HUES6 (cell line): ENCODE measurements around the gene SLC7A6.

ENCODE experiments used
- H3K27ac ChIP-seq: 2 replicates; pipeline ENCODE4 v1.7.0; 2013; ENCODE audit warnings: low read depth, mild to moderate bottlenecking, low read length, inconsistent platforms
- H3K27me3 ChIP-seq: 2 replicates; pipeline ENCODE4 v1.6.1; 2013; ENCODE audit warnings: low read length; ENCODE audit not compliant: control insufficient read depth, insufficient read depth
- H3K36me3 ChIP-seq: 2 replicates; pipeline ENCODE4 v1.6.1; 2013; ENCODE audit warnings: low read length; ENCODE audit not compliant: control insufficient read depth, insufficient read depth
- H3K4me1 ChIP-seq: 2 replicates; pipeline ENCODE4 v1.6.1; 2013; ENCODE audit warnings: low read length; ENCODE audit not compliant: control insufficient read depth, insufficient read depth
- H3K4me3 ChIP-seq: 2 replicates; pipeline ENCODE4 v1.5.1; 2013; ENCODE audit warnings: low read depth, low read length
- H3K9ac ChIP-seq: one replicate; pipeline ENCODE4 v1.6.1; 2013; ENCODE audit warnings: mild to moderate bottlenecking, low read length
- H3K9me3 ChIP-seq: 2 replicates; pipeline ENCODE4 v1.6.1; 2013; ENCODE audit warnings: low read depth, low read length; ENCODE audit not compliant: control insufficient read depth, insufficient read depth

SLC7A6 gene

DNA sequence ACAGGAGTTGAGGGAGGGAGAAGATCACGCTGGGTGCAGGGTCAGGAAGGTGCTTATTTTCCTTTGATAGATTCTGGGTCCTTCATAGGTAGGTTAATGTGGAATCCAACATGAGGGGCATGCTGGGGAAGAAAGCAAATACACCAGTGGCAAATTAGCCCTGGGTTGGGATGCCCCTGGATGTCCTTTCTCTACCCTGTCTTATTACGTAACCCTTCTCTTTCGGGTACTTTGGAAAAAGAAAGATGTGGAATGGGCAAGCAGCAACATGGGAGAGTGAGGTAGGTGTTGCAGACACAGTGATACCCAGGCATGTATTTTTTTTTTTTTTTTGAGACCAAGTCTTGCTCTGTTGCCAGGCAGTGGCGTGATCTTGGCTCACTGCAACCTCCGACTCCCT lies 9.1 kb downstream of the SLC7A6 start:
- H3K9me3 ChIP-seq, result no peaks in the 10 kb centered on the region
- no peak overlapping the region for H3K9ac ChIP-seq
- no peaks in the 10 kb centered on the region for H3K27me3 ChIP-seq
- peaks cover under 1% of the 10 kb centered on the region; the same call in 1 of the 2 replicates for H3K4me1 ChIP-seq
- H3K4me3 ChIP-seq, result no peak overlapping the region
- H3K36me3 ChIP-seq, result peaks cover 38% of the 10 kb centered on the region
- no peak overlapping the region for H3K27ac ChIP-seq

DNA sequence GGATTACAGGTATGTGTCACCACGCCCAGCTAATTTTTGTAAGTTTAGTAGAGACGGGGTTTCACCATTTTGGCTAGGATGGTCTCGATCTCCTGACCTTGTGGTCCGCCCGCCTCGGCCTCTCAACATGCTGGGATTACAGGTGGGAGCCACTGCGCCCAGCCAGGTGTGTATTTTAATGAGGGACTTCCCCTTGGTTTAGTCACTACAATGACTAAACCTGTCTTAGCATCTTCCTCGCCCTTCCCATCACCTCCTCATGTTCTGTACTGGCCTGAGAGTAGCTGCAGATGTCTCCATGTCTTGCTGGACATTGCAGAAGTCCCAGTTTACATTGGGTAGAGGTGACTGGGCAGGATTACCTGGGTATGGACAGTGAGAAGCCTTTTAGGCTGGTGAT lies 9.6 kb downstream of the SLC7A6 start:
- no peaks in the 10 kb centered on the region for H3K27me3 ChIP-seq
- H3K4me1 ChIP-seq, result no peaks in the 10 kb centered on the region
- H3K4me3 ChIP-seq, result no peak overlapping the region
- H3K36me3 ChIP-seq, result peaks cover 38% of the 10 kb centered on the region
- H3K9me3 ChIP-seq, result no peaks in the 10 kb centered on the region
- H3K9ac ChIP-seq, result no peak overlapping the region
- no peak overlapping the region for H3K27ac ChIP-seq

DNA sequence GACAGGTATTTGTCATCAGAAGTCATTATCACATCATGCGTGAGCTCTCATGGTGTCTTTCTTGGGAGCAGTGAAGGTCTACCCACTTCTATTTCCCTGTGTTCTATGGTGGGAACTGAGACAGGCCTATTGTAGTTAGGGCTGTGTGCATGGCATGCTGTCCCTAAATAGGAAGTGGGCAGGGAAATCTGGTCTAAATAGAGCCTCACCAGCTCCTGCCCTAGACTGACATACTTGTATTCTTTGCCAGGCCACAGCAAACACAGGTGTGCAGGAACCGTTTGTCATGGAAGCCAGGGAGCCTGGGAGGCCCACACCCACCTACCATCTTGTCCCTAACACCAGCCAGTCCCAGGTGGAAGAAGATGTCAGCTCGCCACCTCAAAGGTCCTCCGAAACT lies 10.1 kb downstream of the SLC7A6 start:
- H3K27ac ChIP-seq, result no peak overlapping the region

DNA sequence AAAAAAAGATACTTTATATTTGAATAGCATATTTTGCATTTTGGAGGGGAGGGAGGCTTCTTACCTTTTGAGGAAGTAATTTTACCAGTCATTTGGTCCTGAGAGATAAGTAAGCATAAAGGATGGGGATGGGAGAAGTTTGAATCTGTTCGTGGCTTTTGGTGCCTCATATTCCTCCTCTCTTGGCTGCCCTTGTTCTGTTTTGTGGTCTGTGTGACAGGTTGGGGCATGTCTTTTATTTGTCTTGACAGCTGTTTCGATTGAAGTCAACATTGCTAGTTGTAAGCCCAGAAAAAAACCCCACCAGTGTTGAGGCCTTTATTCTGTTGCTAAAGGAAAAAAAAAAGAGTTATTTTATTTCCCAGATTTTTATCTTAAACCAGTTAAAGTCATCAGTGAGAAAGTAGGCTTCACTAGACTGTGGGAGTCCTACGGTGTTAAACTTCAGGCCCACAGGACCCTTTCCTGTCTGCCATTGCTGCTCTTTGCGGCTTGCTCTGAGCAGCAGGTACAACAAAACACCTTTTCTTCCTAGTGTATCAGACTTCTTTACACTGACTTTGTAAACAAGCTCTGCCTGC lies 11.4 kb downstream of the SLC7A6 start:
- H3K4me3 ChIP-seq, result no peak overlapping the region
- no peaks in the 10 kb centered on the region for H3K4me1 ChIP-seq
- H3K9me3 ChIP-seq, result no peaks in the 10 kb centered on the region
- H3K9ac ChIP-seq, result no peak overlapping the region
- H3K27ac ChIP-seq, result no peak overlapping the region
- peaks cover 38% of the 10 kb centered on the region for H3K36me3 ChIP-seq
- H3K27me3 ChIP-seq, result no peaks in the 10 kb centered on the region

More for the DNA sequence above, 10.1 kb downstream of the SLC7A6 start:
- H3K4me3 ChIP-seq, result no peak overlapping the region
- H3K4me1 ChIP-seq, result no peaks in the 10 kb centered on the region
- H3K36me3 ChIP-seq, result peaks cover 38% of the 10 kb centered on the region
- no peaks in the 10 kb centered on the region for H3K9me3 ChIP-seq
- H3K9ac ChIP-seq, result no peak overlapping the region
- H3K27me3 ChIP-seq, result no peaks in the 10 kb centered on the region

DNA sequence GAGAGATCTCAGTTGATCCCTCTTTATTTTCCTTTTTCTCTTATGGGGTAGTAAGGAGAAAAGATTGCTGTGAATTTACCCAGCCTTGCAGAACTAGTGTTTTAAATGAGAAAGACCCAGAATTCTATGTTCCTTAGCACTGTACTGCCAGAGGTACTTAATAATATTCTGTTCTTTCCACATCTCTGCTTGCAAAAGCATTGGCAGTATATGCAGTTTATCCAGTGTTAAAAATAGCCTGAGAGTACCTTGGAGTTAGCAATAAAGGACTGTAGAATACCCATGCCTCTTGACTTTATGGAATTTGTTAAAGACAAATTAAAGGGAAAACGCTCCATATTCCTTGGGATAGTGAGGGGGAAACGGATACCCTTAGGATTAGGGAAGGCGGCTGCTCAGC lies 11.9 kb downstream of the SLC7A6 start:
- peaks cover 39% of the 10 kb centered on the region for H3K36me3 ChIP-seq
- H3K27me3 ChIP-seq, result no peaks in the 10 kb centered on the region
- H3K9me3 ChIP-seq, result no peaks in the 10 kb centered on the region
- H3K27ac ChIP-seq, result no peak overlapping the region
- H3K4me3 ChIP-seq, result no peak overlapping the region
- H3K9ac ChIP-seq, result no peak overlapping the region
- H3K4me1 ChIP-seq, result no peaks in the 10 kb centered on the region

DNA sequence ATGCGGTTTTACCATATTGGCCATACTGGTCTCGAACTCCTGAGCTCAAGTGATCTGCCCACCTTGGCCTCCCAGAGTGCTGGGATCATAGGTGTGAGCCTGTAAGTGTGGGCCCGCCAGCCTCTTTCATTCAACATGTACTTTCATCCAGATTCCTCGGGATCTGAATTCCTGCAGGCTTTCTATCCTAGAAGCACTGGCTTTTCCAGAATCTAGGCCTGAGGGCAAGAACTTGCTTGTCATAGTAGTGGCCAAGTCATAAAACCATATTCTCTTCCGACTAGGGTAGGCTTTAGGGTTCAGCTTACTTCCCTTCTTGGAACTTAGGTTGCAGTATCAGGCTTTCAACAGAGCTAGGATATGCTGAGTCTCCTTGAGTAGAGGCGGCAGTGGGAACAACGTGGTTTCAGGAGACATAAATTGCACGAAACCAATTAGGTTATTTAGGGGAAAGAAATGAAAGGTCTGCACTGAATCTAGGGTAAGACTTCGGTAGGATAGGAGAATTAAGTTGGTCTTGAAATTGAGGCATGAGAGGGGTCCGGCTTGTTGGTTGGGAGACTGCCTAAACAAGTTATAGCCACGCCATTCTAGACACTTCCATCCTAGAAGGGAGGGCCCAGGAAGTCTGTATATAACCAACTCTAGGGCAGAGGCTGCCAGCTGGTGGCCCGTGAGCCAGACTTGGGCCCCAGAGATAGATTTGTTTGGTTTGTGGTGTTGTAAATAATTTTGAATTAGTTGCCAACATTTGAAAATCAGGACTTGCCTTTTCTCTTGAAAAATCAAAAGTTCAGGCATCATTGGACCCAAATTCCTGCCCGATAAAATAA lies 15.6 kb downstream of the SLC7A6 start:
- Histone ChIP-seq H3K27ac (no peak overlapping the region), H3K4me3 (no peak overlapping the region), H3K9me3 (no peaks in the 10 kb centered on the region), H3K36me3 (peaks cover 27% of the 10 kb centered on the region), H3K27me3 (no peaks in the 10 kb centered on the region), H3K4me1 (no peaks in the 10 kb centered on the region), H3K9ac (no peak overlapping the region)

DNA sequence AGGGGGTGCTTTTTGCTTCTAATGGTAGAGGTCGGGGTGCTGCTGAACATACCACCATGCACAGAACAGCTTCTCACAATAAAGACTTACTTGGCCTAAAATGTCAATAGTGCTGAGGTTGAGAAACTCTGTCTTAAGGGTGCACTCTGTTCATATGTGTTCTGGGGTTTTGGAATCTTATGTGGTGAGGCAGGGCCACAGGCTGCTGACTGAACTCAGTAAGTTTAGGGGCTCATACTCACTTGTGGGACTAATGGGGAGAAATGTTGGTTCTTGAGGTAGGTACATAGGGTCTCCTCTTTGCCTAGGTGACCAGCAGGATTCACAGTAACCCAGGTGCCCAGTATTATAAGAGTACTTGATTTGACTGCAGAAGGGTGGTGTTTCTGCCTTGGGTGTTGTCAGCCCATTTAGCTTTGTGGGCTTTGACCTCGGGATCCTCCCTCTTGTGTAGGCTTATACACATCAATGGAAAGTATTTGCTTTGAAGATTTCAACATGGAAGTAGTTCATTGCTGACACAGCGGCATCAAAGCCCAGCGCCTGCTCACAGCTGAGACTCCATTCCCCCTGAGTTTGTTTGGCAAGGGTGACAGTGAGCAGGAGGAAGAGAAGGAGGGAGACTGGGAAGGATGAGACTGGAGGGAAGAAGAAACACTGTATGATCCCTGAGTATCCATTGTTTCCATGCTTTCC lies 17.2 kb downstream of the SLC7A6 start:
- H3K4me1 ChIP-seq, result no peaks in the 10 kb centered on the region
- H3K4me3 ChIP-seq, result no peak overlapping the region
- H3K27ac ChIP-seq, result no peak overlapping the region
- H3K27me3 ChIP-seq, result no peaks in the 10 kb centered on the region
- no peaks in the 10 kb centered on the region for H3K9me3 ChIP-seq
- no peak overlapping the region for H3K9ac ChIP-seq
- peaks cover 25% of the 10 kb centered on the region for H3K36me3 ChIP-seq

DNA sequence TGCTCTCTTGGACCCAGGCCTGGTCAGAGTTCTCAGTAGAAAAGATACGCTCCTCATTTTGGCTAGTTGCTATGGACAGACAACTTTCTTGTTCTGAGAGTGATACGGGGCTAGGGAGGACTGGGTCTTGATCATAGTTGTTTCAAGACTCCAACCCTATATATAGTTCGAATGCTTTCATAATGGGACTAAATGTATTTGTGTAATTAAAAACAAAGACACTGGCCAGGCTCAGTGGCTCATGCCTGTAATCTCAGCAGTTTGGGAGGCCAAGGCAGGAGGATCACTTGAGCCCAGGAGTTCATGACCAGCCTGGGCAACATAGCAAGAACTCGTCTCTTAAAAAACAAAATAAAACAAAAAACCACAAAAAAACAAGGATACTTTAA lies 17.7 kb downstream of the SLC7A6 start:
- no peak overlapping the region for H3K9ac ChIP-seq

DNA sequence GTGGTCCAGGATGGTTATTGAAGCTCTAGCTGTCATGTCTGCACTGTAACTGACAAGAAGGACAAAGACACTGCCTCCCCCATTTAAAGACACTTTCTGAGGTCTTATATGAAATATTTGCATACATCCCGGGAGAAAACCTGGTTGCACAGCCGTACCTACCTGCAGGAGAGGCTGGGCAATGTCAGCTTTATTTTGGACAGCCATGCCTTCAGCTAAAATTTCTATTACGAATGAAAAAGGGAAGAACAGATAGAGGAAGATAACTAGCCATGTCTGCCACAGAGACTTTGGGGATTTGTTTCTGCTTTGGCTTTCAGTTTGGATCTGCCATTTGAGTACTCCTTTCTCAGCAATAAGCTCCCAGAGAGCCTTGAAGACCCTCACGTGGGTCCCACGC lies 19.0 kb downstream of the SLC7A6 start:
- Histone ChIP-seq H3K9ac (no peak overlapping the region), H3K36me3 (peaks cover 41% of the 10 kb centered on the region), H3K4me1 (no peaks in the 10 kb centered on the region), H3K9me3 (no peaks in the 10 kb centered on the region), H3K27ac (no peak overlapping the region), H3K4me3 (no peak overlapping the region), H3K27me3 (no peaks in the 10 kb centered on the region)

More for the DNA sequence above, 17.7 kb downstream of the SLC7A6 start:
- no peaks in the 10 kb centered on the region for H3K4me1 ChIP-seq
- H3K27me3 ChIP-seq, result no peaks in the 10 kb centered on the region
- H3K36me3 ChIP-seq, result peaks cover 29% of the 10 kb centered on the region
- no peak overlapping the region for H3K4me3 ChIP-seq
- H3K9me3 ChIP-seq, result no peaks in the 10 kb centered on the region
- no peak overlapping the region for H3K27ac ChIP-seq

DNA sequence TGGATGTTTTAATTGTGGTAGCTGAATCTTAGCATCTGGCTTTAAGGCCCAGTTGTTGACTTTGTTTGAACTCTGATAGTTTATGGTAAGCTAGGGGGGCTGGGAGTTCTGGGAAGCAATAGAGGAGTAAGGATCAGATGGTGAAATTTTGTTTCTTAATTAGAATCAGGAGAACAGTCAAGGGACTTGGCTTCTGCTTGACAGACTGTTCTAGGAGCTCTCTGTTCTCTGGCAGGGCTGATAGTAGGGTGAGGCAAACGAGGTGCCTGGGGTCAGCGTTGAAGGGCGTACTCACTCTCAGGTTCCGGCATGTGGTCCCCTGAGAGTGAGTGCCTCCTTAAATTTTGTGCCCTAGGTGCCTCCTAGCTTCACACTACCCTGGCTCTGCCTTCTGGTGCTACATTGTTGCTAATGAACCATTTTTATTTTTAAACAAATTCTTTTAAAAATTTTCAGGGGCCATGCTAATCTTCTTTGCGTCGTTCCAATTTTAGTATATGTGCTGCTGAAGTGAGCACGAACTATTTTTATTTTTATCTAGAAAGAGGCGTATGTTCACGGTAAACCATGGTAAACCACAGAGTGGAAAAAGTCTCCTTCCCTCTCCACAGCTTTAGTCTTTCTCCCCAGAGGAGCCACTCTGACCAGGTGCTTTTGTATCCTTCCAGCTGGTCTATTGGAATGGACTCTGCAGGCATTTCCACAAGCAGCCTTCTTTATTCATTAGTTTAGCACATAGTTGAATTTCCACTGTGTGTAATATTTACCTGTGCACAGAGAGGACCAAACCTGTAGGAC lies 19.7 kb downstream of the SLC7A6 start:
- H3K9ac ChIP-seq, result no peak overlapping the region
- no peak overlapping the region for H3K4me3 ChIP-seq
- H3K27ac ChIP-seq, result no peak overlapping the region
- H3K27me3 ChIP-seq, result no peaks in the 10 kb centered on the region
- no peaks in the 10 kb centered on the region for H3K4me1 ChIP-seq
- H3K9me3 ChIP-seq, result no peaks in the 10 kb centered on the region
- H3K36me3 ChIP-seq, result peaks cover 41% of the 10 kb centered on the region
